Esophagus squamous epithelium (tissue), 5 donors: ENCODE results near the gene BTG2. TPM values are rescaled to one million over a fixed set of nuclear protein-coding genes. Genes with fewer than 3 reads are reported as not detected.

Source experiments
- DNase-seq: peaks from one replicate; lab custom pipeline; 2025; lab: John Stamatoyannopoulos, UW
- H3K27ac ChIP-seq, 4 donors: fragments of 200-600 bp; sonication (generic); one replicate each; pipeline ENCODE4 v1.5.1; 2016 to 2019; ENCODE audit warnings: mild to moderate bottlenecking in 1 of 4
- H3K27me3 ChIP-seq, 4 donors: fragments of 200-600 bp; sonication (generic); 1 replicate in 3 of 4; 2 replicates in 1 of 4; pipeline versions ENCODE4 v1.5.1 to v1.6.0; 2017 to 2021; ENCODE audit warnings: antibody characterized with exemption in 1 of 4
- H3K36me3 ChIP-seq, 3 donors: fragments of 200-600 bp; sonication (generic); one replicate each; pipeline ENCODE4 v1.5.1; 2016 to 2019
- H3K4me1 ChIP-seq, 3 donors: fragments of 200-600 bp; sonication (generic); one replicate each; pipeline ENCODE4 v1.5.1; 2017 to 2019
- H3K4me3 ChIP-seq, 4 donors: fragments of 200-600 bp; sonication (generic); 1 replicate in 3 of 4; 2 replicates in 1 of 4; pipeline ENCODE4 v1.5.1; 2016 to 2019; ENCODE audit warnings: mild to moderate bottlenecking in 2 of 4, moderate library complexity in 1 of 4
- H3K9me3 ChIP-seq, 3 donors: fragments of 200-600 bp; sonication (generic); one replicate each; pipeline ENCODE4 v1.5.1; 2016 to 2019
- POLR2A ChIP-seq, 4 donors: fragments of 450-650 bp; IDR thresholded peaks; one replicate each; pipeline ENCODE4 v1.6.1; 2017; ENCODE audit warnings: antibody characterized with exemption in 4 of 4, mild to moderate bottlenecking in 4 of 4, moderate library complexity in 3 of 4
- whole genome bisulfite sequencing, 2 donors: methylation state at CpG; one replicate each; pipeline ENCODE4 v1.1.5; 2018; 5-methylcytosine and 5-hydroxymethylcytosine counted together
- intact Hi-C: fragments of 100-400 bp; cut with DNase I; formaldehyde crosslinking; loops from one replicate; pipeline ENCODE4 v1.15.0; 2022
- total RNA-seq, 4 donors: library from RNA; depleted of rRNA; stranded (reverse); fragments of >200 nt; gene quantifications; one replicate each; pipeline ENCODE4 v1.1.0, GENCODE V29; 2016
- TF ChIP-seq, protein P1 (sequence below), 6 experiments: fragments of 450-650 bp in 4 of 6; fragments of 200-600 bp in 2 of 6; sonication (generic) in 2 of 6; IDR thresholded peaks; one replicate each; pipeline ENCODE4 v1.5.1; 2016 to 2019; ENCODE audit warnings: antibody characterized with exemption in 6 of 6, mild to moderate bottlenecking in 4 of 6, moderate library complexity in 4 of 6
- donor health status: DM: yes; HTN: yes; CAD: no.

BTG2 gene
- total RNA-seq, 4 donors from 2014 or later: 29.7 to 46.2 (median 41.3) TPM

DNA sequence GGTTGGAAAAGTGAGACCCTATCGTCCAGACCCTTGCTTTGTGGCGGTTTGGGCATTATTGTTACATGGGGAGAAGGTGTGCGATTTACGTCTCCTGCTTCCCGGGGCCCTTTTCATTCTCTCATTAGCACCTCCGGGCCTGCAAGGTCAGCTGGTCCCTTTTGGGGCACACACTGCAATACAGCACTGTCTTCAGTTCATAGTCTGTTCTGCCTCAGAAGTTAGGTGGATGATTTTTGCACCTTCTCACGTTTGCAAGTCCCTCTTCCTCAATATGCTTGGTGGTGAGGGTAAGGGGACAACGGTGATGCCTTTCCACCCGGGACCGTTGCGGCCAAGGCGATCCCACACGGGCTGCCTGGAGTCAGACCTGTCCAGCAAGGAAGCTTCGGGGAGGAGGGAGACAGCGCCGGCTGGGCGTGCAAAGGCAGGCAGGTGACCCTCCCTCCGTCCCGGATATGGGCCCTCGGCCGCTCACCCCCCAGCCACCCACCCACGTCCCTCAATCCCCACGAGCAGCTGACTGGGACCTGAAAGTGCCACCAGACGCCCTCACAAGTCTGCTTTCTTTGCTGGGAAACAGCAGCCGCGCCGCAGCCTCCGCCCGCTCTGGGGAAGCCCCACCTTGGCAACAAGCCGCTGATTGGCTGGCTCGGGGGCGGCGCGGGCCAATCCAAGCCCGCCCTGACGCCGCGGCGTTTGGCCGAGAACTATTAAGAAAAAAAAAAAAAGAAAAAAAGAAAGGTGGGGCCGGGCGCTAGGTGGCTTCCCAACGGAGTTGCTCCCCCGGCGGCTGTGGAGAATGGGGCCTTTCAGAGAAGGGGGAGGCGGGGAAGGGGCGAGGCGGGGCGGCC lies 21.7 kb downstream of the BTG2 start:
- WGBS, 2 donors: 11 to 12% methylated on average over 13 to 15 of the region's 49 CpGs
- DNase-seq: peak; percentile 70
- TF ChIP-seq, protein P1, sequence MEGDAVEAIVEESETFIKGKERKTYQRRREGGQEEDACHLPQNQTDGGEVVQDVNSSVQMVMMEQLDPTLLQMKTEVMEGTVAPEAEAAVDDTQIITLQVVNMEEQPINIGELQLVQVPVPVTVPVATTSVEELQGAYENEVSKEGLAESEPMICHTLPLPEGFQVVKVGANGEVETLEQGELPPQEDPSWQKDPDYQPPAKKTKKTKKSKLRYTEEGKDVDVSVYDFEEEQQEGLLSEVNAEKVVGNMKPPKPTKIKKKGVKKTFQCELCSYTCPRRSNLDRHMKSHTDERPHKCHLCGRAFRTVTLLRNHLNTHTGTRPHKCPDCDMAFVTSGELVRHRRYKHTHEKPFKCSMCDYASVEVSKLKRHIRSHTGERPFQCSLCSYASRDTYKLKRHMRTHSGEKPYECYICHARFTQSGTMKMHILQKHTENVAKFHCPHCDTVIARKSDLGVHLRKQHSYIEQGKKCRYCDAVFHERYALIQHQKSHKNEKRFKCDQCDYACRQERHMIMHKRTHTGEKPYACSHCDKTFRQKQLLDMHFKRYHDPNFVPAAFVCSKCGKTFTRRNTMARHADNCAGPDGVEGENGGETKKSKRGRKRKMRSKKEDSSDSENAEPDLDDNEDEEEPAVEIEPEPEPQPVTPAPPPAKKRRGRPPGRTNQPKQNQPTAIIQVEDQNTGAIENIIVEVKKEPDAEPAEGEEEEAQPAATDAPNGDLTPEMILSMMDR (IDR thresholded peaks at IDR 0.05): no peak
- peak in 3 of 4 donors; percentile 45 to 90 (median 58) for TF ChIP-seq POLR2A (IDR thresholded peaks at IDR 0.05)
- H3K27ac ChIP-seq: peak overlapping the region; percentile 91 to 96 (median 93)
- no peaks in the 10 kb centered on the region for H3K36me3 ChIP-seq
- H3K4me3 ChIP-seq: peak overlapping the region; percentile 36 to 66 (median 54)
- no peaks in the 10 kb centered on the region for H3K27me3 ChIP-seq
- intact Hi-C loops: no loop called here
- no peaks in the 10 kb centered on the region for H3K9me3 ChIP-seq
- peaks cover 49 to 74% (median 50%) of the 10 kb centered on the region in 3 donors for H3K4me1 ChIP-seq

- H3K27ac ChIP-seq: peak overlapping the region; percentile 91 to 96 (median 93)
- peaks cover 45 to 66% (median 45%) of the 10 kb centered on the region in 3 donors for H3K4me1 ChIP-seq
- peak overlapping the region; percentile 36 to 66 (median 54) for H3K4me3 ChIP-seq
- no peaks in the 10 kb centered on the region for H3K27me3 ChIP-seq
- 2 to 7% methylated on average over 27 to 30 of the region's 31 CpGs for WGBS, 2 donors
- TF ChIP-seq POLR2A (IDR thresholded peaks at IDR 0.05): peak in 1 of 4 donors; percentile 46
- TF ChIP-seq, protein P1 (IDR thresholded peaks at IDR 0.05): peak; percentile 26 to 46 (median 38)
- DNase-seq: no peak
- intact Hi-C loops: no loop called here
- H3K9me3 ChIP-seq: no peaks in the 10 kb centered on the region
- no peaks in the 10 kb centered on the region for H3K36me3 ChIP-seq
Measured at GRCh38 chr1:203327684-203328457, 22.6 kb downstream of the BTG2 start.

GRCh38 chr1:203328714-203329122 lies 23.4 kb downstream of the BTG2 start:
- Histone ChIP-seq H3K27ac (peak overlapping the region in 2 of 4 donors; percentile 91 to 96), H3K36me3 (no peaks in the 10 kb centered on the region), H3K4me1 (peaks cover 37 to 57% (median 39%) of the 10 kb centered on the region in 3 donors), H3K9me3 (no peaks in the 10 kb centered on the region), H3K4me3 (no peak overlapping the region), H3K27me3 (no peaks in the 10 kb centered on the region)
- DNase-seq: no peak
- TF ChIP-seq POLR2A (IDR thresholded peaks at IDR 0.05): no peak
- TF ChIP-seq, protein P1 (IDR thresholded peaks at IDR 0.05): peak in 1 of 6 experiments; percentile 26
- intact Hi-C loops: no loop called here
- 77 to 80% methylated on average over 7 of the region's 7 CpGs for WGBS, 2 donors

DNA sequence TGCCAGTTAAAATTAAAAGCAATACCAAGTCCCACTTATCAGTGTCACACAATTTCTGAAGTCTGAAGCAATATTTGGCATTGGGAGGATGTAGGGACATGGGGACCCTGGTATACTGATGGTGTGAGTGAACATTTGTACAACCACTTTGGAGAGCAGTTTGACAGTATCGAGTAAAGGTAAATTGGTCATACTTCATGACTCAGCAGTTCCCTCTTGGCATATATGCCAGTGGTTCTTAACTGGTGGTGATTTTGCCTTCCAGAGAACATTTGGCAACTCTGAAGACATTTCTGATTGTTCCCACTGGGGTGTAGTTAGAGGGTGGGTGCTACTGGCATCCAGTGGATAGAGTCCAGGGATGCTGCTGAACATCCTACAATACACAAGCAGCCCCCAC lies 25.9 kb downstream of the BTG2 start:
- 35 to 50% methylated on average over 1 of the region's 1 CpG for WGBS, 2 donors
- no peaks in the 10 kb centered on the region for H3K27me3 ChIP-seq
- DNase-seq: no peak
- H3K4me3 ChIP-seq: no peak overlapping the region
- intact Hi-C loops: no loop called here
- H3K4me1 ChIP-seq: peaks cover 19 to 44% (median 22%) of the 10 kb centered on the region in 3 donors
- peak overlapping the region in 1 of 4 donors; percentile 39 for H3K27ac ChIP-seq
- no peak for TF ChIP-seq POLR2A (IDR thresholded peaks at IDR 0.05)
- TF ChIP-seq, protein P1 (IDR thresholded peaks at IDR 0.05): no peak
- no peaks in the 10 kb centered on the region for H3K36me3 ChIP-seq
- H3K9me3 ChIP-seq: no peaks in the 10 kb centered on the region
